Hematopoietic multipotent progenitor cell treated with erythropoietin and hydrocortisone succinate and interleukin-3 and kit ligand, for 15 days (in vitro differentiated cells): Measurements from ENCODE around the gene GSTA1.
"Not testable (repeated sequence)": the region's sequence is repeated elsewhere in the genome, so short reads cannot be mapped to it uniquely, and the experiment has no call there.

Experiments
- DNase-seq: peaks from one replicate; pipeline ENCODE4 v3.0.0-alpha.2; 2015; ENCODE audit warnings: low spot score

The GSTA1 gene

GRCh38 chr6:52757651-52758338, 45.8 kb downstream of the GSTA1 start:
- DNase-seq = not testable (repeated sequence)

DNA sequence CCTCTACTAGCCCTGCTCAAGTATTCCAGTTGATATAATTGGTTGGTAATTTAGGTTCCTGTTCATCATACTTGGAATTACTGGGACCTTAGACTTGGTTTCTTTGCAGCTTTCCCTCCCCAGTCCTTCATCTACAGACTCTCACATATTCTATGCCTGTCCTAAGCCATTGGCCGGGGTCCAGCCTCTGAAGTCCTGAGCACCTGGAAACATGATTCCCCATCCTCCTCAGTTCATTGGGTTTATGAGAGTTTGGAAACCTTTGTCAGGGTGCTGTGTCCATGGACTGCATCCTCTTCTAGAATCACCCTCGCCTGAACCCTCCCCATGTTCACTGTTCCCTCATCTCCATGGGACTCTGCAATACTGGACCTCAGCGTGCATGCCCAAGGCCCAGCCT, 49.2 kb downstream of the GSTA1 start:
- DNase-seq = no peak

DNA sequence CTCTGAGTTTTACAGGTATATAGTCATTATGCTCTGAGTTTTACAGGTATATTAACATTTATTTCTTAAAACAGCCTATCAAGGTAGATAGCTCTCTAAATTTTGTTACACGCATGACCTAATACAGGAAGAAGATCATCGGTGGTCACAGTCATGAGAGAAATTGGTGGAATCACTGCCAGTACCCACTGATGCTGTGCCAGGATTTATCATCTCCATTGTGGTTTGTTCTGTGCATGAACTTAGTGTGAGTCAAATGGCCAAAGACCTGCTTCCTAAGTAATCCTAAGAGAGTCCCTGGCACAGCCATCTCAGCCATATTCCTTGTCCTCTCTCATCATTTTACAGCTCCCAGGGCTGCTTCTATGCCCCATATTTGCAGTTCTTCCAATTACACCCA, 50.5 kb downstream of the GSTA1 start:
- DNase-seq = not testable (repeated sequence)

DNA sequence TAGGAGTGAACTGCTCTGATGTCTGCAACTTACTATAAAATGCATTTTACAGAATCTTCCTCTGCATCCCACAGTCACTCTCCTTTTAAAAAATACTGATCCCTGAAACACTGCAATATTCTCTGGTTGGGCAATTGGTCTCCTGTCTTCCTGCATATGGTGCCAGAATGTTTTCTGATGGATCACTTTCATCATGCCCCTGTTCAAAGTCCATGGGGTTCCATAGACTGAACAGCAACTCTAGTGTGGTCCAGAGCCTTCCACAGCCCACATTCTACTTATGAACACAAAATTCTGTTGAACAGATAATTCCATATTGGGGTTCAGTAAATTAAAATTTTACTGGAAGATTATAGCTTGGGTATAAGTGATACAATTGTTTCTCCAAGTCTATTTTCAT, 51.3 kb downstream of the GSTA1 start:
- DNase-seq = no peak

DNA sequence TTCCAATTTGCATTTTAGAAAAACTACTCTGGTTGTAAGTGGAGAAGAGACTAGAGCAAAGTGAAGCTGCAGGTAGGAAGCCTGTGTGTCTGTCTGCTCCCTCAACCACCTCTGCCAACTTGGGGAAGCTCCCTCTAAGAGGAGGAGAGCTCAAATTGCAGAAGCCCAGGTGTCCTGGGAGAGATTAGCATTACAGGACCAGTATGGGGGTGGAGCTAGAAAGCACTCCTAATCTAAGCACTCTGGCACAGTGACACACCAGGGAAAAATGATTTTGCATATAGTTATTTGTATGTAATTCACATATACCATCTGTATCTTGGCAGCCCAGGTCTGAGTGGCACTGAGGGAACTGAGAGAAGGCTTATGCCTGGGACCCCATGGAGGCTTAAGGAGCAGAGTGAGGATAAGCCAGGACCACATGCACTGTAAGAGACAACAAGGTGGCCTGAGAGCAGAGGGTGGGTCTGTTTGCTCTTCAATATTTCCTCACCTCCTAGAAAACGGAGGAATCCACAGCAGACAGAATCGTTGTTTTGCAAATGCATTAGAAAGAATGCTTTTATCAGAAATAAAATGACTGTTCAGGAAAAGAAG, 54.0 kb downstream of the GSTA1 start:
- no peak for DNase-seq

DNA sequence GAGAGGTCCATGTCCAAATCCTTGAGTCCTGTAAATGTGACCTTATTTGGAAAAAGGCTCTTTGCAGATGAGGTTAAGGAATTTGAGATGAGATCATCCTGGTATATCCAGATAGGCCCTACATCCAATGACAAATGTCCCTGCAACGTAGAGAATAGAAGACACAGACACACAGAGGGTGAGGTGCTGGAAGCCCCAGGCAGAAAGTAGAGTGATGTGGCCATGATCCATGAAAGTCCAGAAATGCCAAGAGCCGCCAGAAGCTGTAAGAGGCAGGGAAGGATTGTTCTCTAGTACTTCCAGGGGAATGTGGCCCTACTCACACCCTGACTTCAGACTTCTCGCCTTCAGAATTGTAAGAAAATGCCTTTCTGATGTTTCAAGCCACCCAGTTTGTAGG, 56.3 kb downstream of the GSTA1 start:
- DNase-seq = not testable (repeated sequence)

- no peak for DNase-seq
Measured at GRCh38 chr6:52746213-52746612, 57.4 kb downstream of the GSTA1 start.

GRCh38 chr6:52745764-52746201, 57.8 kb downstream of the GSTA1 start:
- no peak for DNase-seq

DNA sequence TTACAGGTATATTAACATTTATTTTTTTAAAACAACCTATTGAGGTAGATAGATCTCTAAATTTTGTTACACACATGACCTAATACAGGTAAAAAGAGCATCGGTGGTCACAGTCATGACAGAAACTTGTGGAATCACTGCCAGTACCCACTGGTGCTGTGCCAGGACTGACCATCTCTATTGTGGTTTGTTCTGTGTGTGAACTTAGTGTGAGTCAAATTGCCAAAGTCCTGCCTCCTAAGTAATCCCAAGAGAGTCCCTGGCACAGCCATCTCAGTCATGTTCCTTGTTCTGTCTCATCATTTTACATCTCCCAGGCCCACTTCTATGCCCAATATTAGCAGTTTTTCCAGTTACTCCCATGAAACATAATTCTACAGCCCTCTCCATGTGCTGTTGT, 61.7 kb downstream of the GSTA1 start:
- no peak for DNase-seq
